NCI-H2196 treated with DMSO at 0.1 percent for 48 hours (cell line): ENCODE measurements around the gene LRTM2.

Experiments used
- DNase-seq: peaks from one replicate; lab custom pipeline; 2025; ENCODE audit not compliant: unreplicated experiment; lab: John Stamatoyannopoulos, UW

LRTM2 gene

DNA sequence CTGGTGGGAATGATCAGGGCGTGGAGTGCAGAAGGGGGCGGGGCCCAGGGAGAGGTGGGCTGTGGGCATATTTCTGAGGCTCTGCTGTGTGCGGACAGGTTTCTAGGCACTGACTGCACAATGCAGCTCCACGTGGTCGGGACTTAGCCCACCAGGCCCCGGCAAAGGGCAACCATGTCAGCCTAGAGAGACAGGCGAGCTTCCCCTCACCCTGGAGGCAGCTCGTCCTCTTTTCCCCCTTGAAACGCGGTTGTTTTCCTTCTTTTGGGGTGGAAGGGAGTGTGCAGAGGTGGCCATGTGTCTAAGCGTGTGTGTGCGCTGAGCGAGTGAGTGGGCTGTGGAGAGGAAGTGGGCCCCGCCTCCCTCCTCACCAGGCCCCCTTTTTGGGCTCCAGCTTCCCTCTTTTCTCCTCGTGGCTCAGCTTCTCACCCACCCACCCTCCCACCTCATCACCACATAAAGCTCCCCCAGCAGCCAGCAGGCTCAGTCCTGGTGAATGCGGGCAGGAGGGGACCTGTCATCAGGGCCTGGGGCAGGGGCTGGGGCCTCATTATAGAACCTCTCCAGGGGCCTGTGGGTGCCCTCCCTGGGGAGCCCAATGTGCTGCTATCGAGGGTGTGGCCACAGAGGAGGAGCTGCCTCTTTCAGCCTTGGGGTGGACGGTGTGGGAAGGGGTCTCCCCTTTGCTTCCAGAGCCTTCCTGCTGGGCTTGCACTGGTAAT is 22.0 kb downstream of the LRTM2 start:
- no peak for DNase-seq

DNA sequence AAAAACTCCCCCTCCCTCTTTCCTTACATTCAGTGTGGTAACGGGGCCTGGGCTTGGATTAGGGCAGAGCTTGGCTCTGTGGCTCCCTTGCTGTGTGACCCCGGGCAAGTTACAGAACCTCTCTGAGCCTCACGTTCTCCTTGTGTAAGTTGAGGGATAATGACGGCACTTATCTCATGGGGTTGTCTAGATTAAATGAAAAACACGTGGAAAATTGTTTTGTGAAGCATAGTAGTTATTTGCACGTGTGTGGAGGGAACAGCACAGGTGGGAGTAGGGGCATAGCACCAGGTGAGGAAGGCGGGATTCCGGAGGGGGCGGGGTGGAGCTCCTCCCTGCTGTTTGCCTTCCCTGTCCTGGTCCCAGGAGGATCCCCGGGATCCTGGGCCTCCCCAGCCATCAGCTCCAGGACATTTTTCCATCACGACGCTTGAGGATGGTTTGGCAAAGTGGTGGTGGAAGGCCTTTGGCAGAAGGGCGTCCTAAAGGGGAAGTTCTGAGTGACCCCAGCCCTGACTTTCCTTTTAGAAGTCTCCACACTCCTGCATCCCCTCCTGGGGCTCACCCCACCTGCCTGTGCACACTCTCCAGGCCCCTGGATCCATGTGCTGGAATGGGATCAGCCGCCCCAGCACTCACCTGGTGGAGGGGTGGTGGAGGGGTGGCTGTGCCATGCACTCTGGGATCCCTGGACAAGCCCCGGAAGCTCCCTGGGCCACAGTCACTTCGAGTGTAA is 22.7 kb downstream of the LRTM2 start:
- no peak for DNase-seq

DNA sequence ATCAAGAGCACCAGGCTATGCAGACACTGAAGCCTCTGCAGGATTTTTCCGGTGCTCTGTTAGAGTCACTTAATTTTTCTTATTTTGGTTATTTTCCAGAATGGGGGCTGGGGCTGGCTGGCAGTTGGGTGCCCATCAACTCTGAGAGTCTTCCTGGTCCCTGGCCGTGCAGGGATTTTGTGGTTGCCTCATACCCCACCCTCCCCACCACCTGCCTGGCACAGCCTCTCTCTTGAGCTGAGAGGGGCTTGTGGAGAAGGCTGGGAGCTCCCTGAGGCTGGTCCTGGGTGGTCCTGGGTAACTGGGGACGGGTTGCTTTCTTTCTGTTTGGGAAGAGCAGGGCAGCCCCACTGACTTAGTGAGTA is 23.3 kb downstream of the LRTM2 start:
- no peak for DNase-seq

DNA sequence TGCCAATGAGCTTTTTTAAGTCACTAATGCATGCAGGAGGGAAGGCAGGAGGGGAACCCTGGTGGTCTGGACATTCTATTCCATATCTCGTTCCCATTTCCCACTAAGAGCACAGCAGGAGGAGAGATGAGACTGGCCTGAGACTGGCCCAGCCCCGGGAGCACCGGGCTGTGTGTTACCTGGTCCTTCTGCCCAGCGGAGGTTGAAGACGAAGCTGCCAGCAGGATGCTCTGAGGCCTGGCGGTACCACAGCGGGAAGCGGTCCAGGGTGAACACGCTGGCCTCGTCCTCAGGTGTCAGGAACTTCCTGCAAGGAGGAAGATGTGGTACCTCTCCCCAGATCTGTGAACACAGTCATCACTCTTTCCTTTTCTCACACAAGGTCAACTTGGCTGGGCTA is 23.9 kb downstream of the LRTM2 start:
- DNase-seq = no peak

DNA sequence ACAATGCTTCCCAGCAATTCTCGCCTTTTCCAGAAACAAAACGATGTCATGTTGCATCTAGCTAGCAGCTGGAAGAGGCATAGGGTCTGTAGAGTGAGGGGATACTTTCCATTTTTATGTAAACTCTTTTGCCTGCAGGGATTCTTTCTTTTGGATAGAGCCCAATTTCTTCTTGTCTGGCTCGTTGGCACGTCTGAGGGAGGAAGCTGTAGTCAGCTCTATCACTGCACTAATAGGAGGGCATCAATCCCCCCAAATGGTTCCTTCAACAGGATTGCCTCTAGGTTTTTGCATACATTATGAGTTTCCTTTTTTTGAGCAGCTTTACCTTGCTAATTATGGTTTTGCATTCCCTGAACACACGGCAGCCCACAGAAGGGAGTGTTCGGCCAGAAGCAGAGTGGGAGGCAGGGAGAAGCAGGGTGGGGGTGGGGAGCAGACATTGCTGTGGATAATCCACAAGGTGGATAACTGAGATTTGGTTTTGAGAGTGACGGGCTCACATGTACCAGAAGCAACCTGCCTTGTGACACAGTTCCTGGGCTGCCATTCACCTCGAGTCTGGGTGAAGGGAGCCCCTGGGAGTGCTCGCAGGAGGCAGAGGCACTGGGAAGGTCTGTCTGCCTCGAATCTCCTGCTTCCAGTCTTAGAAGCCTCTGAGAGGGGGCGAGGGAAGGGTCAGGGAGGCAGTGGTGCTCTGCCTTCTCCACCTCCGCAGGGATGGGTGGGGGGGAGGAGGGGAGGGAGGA is 24.5 kb downstream of the LRTM2 start:
- DNase-seq = no peak

DNA sequence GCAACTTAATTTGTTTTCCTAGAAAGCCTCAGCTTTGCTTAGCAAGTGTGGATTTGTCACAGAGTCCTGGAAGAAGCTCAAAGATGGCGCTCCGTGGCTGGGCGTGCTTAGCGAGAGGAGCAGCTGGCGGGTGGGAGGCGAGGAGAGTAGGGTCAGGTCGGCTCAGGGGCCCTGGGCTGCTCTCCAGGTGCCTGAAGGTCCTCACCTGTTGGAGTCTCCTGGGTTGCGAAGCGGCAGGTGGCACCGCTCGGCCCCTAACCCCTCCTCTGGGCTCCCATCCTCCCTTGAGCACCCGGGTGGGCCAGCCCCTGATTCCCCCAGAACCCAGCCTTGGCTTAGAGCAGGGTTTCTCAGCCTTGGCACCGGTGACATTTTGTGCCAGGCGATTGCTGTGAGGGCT is 25.1 kb downstream of the LRTM2 start:
- no peak for DNase-seq

DNA sequence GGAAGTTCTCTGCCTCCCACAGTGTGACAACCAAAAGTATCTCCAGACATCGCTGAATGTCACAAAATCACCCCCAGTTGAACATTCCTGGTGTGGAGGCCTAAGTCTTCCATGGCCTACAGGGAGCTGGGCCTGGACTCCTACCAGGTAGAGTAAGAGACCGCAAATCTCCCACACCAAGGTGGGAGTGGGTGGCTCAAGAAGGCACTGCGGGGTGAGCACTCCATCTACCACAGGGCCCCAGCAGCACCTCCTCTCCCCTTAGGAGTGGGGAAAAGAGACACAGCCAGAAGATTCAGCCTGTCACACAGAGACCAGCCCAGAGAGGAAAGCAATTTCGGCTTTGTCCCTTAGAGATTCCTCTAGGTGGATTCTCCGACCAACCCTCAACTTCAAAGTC is 25.5 kb downstream of the LRTM2 start:
- no peak for DNase-seq

DNA sequence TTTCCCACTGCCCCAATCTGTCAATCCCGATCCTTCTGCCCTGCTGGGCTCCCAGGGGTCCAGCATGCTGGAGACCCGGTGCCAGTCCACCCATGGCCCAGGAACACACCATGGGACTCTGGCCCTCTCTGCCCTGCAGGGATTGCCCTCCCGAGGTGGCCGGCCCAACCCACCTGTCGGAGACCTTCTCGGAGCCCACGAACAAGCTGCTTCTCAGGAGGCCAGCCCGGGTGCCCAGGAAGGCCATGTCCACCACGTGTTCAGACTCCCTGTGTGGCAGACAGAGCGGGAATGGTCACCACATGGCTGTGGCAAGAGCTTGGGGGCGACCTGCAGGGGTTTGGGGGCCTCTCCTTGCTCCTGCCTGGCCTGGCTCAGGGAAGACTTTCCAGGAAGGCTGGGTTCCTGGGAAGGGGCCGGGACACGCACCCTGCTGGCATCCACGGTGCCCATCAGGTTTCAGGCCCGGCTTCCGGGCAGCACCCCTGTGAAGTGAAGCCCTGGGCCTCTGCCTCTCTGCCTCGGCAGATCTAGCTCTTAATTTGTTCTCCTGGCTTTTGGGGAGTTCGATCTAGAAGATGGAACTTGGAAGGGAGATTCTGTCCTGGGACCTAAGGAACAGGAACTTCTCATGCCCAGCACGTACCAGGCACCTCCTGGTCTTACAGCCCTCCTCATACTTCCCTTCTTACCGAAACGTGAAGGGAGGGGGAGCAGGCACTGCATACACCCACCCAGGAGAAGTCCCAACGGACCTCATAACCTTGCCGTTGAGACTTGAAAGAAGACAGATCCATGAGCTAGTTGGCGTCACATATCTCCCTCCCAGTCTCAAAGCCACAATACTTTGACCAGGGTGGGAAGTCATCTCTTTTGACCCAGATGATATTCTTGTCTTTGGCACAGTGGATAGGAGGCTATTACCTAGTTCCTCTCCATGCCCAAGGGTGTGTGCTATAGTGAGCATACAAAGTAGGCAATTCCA is 26.3 kb downstream of the LRTM2 start:
- DNase-seq = no peak

DNA sequence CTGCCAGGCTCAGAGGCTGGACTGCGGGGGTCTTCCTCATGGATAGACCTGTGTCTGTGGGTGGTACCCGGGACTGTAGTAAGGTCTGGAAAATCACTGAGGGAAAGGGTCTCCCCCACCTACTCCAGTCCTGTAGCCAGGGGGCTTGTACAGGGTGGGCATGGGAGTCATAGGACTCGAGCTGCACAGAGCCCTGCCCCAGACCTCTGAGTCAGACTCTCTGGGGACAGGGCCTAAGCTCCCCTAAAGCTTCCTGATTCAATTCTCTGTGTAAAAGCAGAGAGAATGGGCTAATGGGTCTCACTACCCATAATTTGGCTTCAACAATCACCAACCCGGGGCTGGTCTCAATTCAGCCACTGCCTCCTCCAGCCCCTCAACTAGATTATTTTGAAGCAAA is 27.0 kb downstream of the LRTM2 start:
- no peak for DNase-seq

DNA sequence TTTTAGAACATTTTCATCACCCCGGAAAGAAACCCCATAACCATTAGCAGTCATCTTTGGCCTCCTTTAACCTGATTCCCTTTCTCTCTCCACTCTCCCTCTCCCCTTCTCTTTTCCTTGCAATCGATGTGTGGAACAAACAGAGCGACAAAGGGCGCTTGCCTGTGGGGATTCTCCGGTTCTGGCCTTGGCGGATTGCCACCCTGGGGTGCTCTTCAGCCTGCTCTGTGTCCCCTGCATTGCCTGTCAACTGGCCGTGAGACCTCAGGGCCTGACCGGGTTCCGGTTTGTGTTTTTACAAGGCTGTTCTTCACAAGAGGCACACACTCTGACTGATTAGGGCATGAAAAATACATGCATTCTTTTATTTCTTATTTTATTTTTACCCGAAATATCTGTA is 27.8 kb downstream of the LRTM2 start:
- no peak for DNase-seq

DNA sequence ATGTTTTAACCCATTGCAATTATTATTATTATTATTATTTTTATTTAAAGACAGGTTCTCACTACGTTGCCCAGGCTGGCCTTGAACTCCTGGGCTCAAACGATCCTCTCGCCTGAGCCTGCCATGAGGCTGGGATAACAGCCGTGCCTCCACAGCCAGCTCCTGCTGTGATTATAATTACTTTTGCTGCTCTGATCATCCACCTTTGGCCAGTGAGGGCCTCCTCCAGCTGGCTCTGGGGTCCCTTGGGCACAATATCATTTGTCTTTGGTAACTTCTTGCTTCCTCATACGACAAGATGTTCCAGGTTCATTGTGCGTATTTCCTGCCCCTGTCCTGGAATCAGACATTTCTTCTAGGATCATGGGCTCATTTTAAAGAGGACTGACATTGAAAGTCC is 28.4 kb downstream of the LRTM2 start:
- no peak for DNase-seq

DNA sequence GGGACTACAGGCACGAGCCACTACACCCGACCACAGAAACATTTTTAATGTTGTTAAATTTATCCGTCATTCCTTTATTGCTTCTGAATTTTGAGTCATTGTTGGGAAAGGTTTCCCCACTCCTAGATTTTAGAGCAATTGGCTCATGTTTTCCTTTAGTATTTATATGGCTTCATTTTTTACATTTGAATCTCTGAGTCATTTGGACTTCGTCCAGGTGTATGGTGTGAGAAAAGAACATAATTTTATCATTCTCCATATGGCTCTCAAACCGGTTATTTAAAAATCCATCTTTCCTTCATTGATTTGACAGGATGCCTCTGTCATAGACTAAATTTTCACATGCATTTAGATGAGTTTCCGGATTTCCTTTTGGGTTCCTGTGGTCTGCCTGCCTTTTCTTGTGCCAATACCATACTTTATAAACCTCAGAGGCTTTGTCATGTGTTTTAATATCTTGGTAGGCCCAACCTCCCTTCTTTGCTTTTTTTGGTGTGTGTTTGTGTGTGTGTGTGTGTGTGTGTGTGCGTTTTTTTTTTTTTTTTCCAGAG is 30.9 kb downstream of the LRTM2 start:
- DNase-seq = no peak

DNA sequence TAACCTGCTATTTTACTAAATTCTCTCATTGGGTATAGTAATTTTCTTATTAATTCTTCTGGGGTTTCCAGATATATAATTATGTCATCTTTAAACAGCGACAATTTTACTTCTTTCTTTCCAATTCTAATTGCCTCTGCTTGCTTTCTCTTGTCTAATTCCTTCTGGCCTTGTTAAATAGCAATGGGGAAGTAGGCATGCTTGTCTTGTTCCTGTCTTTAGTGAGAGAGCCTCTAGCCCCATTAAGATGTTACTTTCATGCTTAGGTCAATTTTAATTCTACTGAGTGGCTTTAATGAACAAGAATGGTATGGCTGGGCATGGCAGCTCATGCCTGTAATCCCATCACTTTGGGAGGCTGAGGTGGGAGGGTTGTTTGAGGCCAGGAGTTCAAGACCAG is 31.7 kb downstream of the LRTM2 start:
- DNase-seq = no peak

DNA sequence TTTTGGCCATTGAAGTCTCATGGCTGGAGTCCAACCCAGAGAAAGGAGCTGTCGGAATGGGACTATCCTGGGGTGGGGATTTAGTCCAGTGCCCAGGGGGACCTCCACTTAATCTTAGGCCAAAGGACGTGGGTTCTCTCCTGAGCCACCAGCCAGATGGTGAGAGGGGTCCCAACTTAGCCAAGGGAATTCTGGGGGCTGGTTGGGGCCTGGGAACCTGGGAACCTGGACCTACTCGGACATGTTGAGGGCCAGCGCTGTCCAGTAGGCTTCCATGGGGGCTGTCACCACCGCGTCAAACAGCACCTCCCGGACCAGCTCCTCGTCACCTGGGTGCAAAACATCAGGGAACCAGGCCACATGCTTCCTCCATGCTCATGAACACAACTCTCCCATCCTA is 33.4 kb downstream of the LRTM2 start:
- DNase-seq = no peak

DNA sequence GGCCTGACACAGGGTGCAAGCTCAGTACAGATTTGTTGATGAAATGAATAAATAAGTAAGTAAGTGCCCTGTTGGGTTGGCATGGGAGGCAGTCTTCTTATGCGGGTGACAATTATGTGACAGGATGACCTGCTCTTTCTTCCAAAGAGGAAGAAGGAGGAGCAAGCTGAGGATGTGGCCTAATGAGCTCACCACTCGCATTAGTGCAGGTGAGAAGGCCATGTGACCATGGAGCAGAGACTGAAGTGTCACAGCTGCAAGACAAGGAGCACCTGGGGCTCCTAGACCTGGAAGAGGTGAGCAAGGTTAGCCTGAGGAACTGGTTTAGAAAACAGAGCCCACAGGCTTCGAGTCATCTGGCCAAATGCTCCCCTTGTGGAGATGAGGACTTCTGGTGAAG is 34.9 kb downstream of the LRTM2 start:
- DNase-seq = no peak

DNA sequence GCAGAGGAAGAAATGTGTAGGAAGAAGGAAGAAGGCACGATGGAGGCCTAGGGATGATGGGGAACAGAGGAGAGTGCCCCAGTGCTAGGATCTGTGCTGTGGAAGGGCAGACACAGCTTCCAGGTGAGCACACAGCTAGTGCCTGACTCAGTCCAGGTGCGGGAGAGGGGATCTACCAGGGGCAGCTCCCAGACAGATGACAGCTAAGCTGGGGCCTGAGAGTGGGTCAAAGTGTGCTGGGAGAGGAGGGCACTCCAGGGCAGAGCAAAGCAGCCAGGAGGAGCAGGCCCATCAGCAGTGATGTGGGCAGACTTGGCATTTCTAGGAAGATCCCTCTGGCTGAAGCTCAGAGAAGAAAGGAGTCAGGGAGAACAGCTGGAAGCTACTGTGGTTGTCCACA is 36.7 kb downstream of the LRTM2 start:
- no peak for DNase-seq

DNA sequence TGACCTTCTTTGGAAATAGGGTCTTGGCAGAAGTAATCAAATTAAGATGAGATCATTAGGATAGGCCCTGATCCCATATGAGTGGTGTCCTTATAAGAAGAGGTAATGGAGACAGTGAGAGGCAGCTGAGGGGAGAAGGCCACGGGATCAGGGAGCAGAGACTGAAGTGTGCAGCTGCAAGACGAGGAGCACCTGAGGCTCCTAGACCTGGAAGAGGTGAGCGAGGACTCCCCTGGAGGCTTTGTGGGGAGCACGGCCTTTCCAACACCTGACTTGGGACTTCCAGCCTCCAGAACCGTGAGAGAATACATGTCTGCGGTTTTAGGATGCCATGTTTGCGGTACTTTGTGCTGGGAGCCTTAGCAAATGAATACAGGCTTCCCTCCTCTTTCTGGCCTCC is 37.5 kb downstream of the LRTM2 start:
- DNase-seq = no peak

DNA sequence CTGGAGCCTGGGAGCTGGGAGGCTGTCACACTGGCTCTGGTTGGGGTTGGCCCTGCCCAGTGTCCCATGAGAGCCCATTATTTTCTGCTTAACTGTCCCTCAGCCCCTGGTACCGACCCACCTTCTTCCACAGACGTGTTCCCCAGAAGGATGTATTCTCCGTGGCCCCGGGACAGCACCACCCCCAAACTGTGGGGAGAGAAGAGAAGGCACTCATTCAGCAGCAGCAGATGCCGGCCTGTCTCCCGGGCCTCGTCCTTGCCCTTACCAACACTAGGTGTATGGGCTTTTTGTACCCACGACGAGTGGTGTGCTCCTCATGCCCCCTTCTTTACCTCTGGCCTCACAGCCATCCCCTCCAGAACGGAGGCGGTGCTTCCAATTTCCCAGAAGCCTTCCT is 38.1 kb downstream of the LRTM2 start:
- DNase-seq = no peak

DNA sequence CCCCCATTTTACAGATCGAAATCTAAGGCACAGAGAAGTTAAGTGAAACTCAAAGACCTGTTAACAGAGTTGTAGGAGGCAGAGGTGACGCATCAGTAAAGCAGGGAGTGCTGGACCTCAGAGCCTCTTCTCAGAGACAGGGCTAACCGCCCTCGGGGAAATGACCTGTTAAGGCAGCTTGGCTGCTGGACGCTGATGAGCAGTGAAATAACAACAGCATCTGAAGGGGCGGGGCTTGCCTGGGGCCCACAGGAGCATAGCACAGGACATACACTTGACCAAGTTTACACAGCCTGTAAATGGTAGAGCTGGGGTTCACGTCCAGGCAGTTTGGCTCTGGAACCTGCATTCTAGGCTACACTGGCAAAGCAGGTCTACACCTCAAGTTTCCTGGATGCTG is 39.3 kb downstream of the LRTM2 start:
- no peak for DNase-seq

DNA sequence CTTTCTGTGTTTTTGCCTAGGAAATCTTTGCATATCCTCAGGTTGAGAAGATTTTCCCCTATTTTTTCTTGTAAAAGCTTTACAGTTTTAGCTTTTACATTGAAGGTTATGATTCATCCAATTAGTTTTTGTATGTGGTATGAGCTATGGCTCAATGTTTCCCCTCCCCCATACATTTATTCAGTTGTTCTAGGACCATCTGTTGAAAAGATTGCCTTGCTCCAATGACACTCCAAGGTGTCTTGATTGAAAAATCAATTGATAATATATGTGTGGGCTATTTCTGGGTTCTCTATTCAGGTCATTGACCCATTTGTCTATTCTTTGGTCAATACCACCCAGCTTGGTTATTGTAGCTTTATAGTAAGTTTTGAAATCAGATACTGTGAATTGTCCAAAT is 42.6 kb downstream of the LRTM2 start:
- DNase-seq = no peak

DNA sequence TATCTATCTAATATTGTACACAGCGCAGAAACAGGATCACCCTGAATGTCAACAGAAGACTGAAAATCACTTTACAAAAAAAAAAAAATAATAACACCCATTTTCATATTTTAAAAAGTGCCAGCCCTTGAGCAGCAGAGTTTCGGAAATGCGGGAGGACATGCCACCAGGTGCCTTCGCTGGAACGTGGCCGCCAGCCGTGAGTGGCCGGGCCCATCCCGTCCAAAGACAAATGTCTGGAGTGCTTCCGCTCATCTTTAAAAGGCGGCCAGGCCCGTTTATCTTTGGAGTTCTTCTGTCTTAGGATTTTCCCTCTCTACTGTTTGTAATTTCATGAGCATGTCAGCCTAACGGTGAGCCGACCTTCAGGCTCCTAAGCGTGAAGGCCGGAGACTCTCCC is 43.5 kb downstream of the LRTM2 start:
- DNase-seq = no peak
